HG03457 (cell line): ENCODE data around the gene APOM.

Experiments used
- ATAC-seq: cut with Tn5 transposase; IDR thresholded peaks from one replicate; pipeline ENCODE4 v1.9.1; 2021; ENCODE audit warnings: moderate number of reproducible peaks; ENCODE audit not compliant: unreplicated experiment

APOM gene

GRCh38 chr6:31655349-31656237, at the start of gene APOM:
APOM (plus strand) TSS chr6:31655894; CDS start chr6:31655967, 73 bp downstream.
- ATAC-seq, result no peak

- no peak for ATAC-seq
These were observed 48.4 kb upstream of the APOM start for GRCh38 chr6:31607317-31607716.

- no peak for ATAC-seq
These were observed 45.9 kb upstream of the APOM start for GRCh38 chr6:31609519-31610406.

- no peak for ATAC-seq
These were observed 44.7 kb upstream of the APOM start for GRCh38 chr6:31610968-31611367.

- ATAC-seq, result no peak
These were observed 41.5 kb upstream of the APOM start for GRCh38 chr6:31614075-31614619.

- ATAC-seq, result no peak
These were observed 40.8 kb upstream of the APOM start, which contains the start of gene AIF1 for GRCh38 chr6:31614684-31615578. AIF1 (plus strand) TSS chr6:31615234; CDS start chr6:31615330, 96 bp downstream.

- no peak for ATAC-seq
These were observed 39.9 kb upstream of the APOM start for GRCh38 chr6:31615748-31616147.

- ATAC-seq, result no peak
These were observed 38.7 kb upstream of the APOM start for GRCh38 chr6:31617010-31617409.

- ATAC-seq, result peak; percentile 65
These were observed 35.7 kb upstream of the APOM start for GRCh38 chr6:31619805-31620585.

GRCh38 chr6:31620586-31621319, 34.9 kb upstream of the APOM start, which contains the start of gene PRRC2A:
PRRC2A (plus strand) TSS chr6:31620715; CDS start chr6:31622790, 2,075 bp downstream.
- peak; percentile 28 for ATAC-seq

GRCh38 chr6:31621320-31621939, 34.3 kb upstream of the APOM start:
- no peak for ATAC-seq

- no peak for ATAC-seq
These were observed 33.7 kb upstream of the APOM start for GRCh38 chr6:31621991-31622390.

- no peak for ATAC-seq
These were observed 33.0 kb upstream of the APOM start for GRCh38 chr6:31622684-31623091.

- ATAC-seq, result no peak
These were observed 31.6 kb upstream of the APOM start for GRCh38 chr6:31624070-31624469.

GRCh38 chr6:31626952-31627351, 28.7 kb upstream of the APOM start:
- ATAC-seq, result no peak

GRCh38 chr6:31627690-31628287, 27.9 kb upstream of the APOM start:
- no peak for ATAC-seq

- ATAC-seq, result no peak
These were observed 26.7 kb upstream of the APOM start for GRCh38 chr6:31629014-31629413.
